Erythroblast (primary cell): ENCODE data around the gene FRS2.

Experiments
- GATA1 ChIP-seq: IDR thresholded peaks from 2 replicates; pipeline ENCODE4 v1.6.1; 2011; ENCODE audit warnings: low read depth, mild to moderate bottlenecking, control low read depth, low read length, moderate library complexity
- POLR2A ChIP-seq: IDR thresholded peaks from 2 replicates; pipeline ENCODE4 v1.6.1; 2011; ENCODE audit warnings: mild to moderate bottlenecking, low read length

GRCh38 chr12:69466867-69467266, 3.3 kb upstream of the FRS2 start:
- no peak for TF ChIP-seq POLR2A
- TF ChIP-seq GATA1 = no peak
